Measurements from ENCODE around the gene PGF. TPM values are rescaled to one million over a fixed set of nuclear protein-coding genes. Genes with fewer than 3 reads are reported as not detected.

PGF gene
- total and polyA plus RNA-seq, 2 of the 13 experiments (the other 11 are each of a cell fraction or from before 2014, with no cell fraction given) = 10.7 to 27.5 TPM

- TF ChIP-seq CAMTA2 (CRISPR knock-in tag; IDR thresholded peaks at IDR 0.05; ENCODE audit: borderline replicate concordance) = no peak
- TF ChIP-seq ZFYVE20 (CRISPR knock-in tag; IDR thresholded peaks at IDR 0.05; ENCODE audit: borderline replicate concordance, low read depth) = no peak
- no peak for TF ChIP-seq CBX5 (CRISPR knock-in tag; IDR thresholded peaks at IDR 0.05; ENCODE audit: borderline replicate concordance)
- no peak for TF ChIP-seq GTF2F1 (IDR thresholded peaks at IDR 0.05; ENCODE audit: low read length)
- TF ChIP-seq PCBP2 (optimal IDR thresholded peaks at IDR 0.05; ENCODE audit: low read depth, low read length, poor library complexity, severe bottlenecking) = no peak
- no peak for TF ChIP-seq ZNF780A (CRISPR knock-in tag; IDR thresholded peaks at IDR 0.05)
Observed at GRCh38 chr14:74952180-74952665, 3.2 kb downstream of the PGF start (continued).

GRCh38 chr14:74951443-74952179 is 3.8 kb downstream of the PGF start:
- H3K4me2 ChIP-seq (ENCODE audit: low read depth, low read length) = peak overlapping the region; percentile 92
- H3K79me2 ChIP-seq (ENCODE audit: insufficient read depth, low read length) = peaks cover 15% of the 10 kb centered on the region
- no peaks in the 10 kb centered on the region for H4K20me1 ChIP-seq (ENCODE audit: insufficient read depth, low read length)
- H3K4me3 ChIP-seq (replicated peaks in 1 of 3; ENCODE audit: insufficient read depth in 1 of 3, low read depth in 2 of 3, low read length in 3 of 3) = peak overlapping the region; percentile 42 to 70 (median 53)
- H3K36me3 ChIP-seq (replicated peaks in 1 of 2; ENCODE audit: control insufficient read depth in 1 of 2, insufficient read depth in 2 of 2, low read length in 2 of 2) = peaks cover 5 to 21% of the 10 kb centered on the region in 2 experiments; a peak in 4 of 5 replicates
- BruUV-seq (replicated peaks) = TSS peak; percentile 95
- H3K9me3 ChIP-seq (ENCODE audit: low read length) = no peaks in the 10 kb centered on the region
- ChIA-PET CTCF (ENCODE audit: low intra/inter-chr PET ratio, low total read pairs) (no interaction called here), POLR2A (interaction anchor here (0.7 to 2.6 kb wide), 23 partner anchors 8 to 119 kb away, joined by 3 to 16 read pairs (median 4); partner anchors contain the start of genes ACYP1, DLST, EIF2B2 and RPS6KL1)
- H3K4me1 ChIP-seq (ENCODE audit: insufficient read depth, low read length) = peaks cover 57% of the 10 kb centered on the region
- peak overlapping the region; percentile 97 for H3K27ac ChIP-seq (ENCODE audit: extremely low read length, insufficient read depth, low read length)
- H2AFZ ChIP-seq (ENCODE audit: low read length) = no peak overlapping the region
- in situ Hi-C loops (cut with HindIII; ENCODE audit: extremely low pct_ligation_motif_present, low pct_unique_long_range_greater_than_20kb) (loop anchor here (5.0 kb wide), 1 partner anchor 51 kb away; the partner anchor contains the start of gene EIF2B2), intact Hi-C loops (cut with micrococcal nuclease; ENCODE audit: unreplicated experiment) (no loop called here)
- no peak for FAIRE-seq
- no peak for DNase-seq (ENCODE audit: low spot score)
- WGBS (ENCODE audit: low lambda C conversion rate) = 13% methylated on average over 8 of the region's 15 CpGs
- H3K27me3 ChIP-seq (ENCODE audit: control insufficient read depth in 1 of 2, insufficient read depth in 2 of 2, low read length in 2 of 2) = no peaks in the 10 kb centered on the region
- H3K9ac ChIP-seq (ENCODE audit: insufficient read depth, low read depth, low read length) = peak overlapping the region; percentile 78
- peak; percentile 34 for ATAC-seq
- 0 out of 2 replicates have a peak, but pooled peaks have one; percentile 32 for TF ChIP-seq SMYD3 (CRISPR knock-in tag; IDR thresholded peaks at IDR 0.05)
- no peak for TF ChIP-seq HMGXB4 (CRISPR knock-in tag; IDR thresholded peaks at IDR 0.05; ENCODE audit: borderline replicate concordance in 1 of 2, low read depth in 1 of 2)
- TF ChIP-seq BRCA1 (CRISPR knock-in tag; IDR thresholded peaks at IDR 0.05) = no peak
- no peak for TF ChIP-seq ZNF781 (CRISPR knock-in tag; IDR thresholded peaks at IDR 0.05; ENCODE audit: borderline replicate concordance, not compliant biosample characterization)
- TF ChIP-seq ZNF678 (CRISPR knock-in tag; IDR thresholded peaks at IDR 0.05) = no peak
- TF ChIP-seq ZBTB10 (CRISPR knock-in tag; IDR thresholded peaks at IDR 0.05; ENCODE audit: borderline replicate concordance) = no peak
- no peak for TF ChIP-seq ZBTB43 (CRISPR knock-in tag; conservative IDR thresholded peaks at IDR 0.05)
- 0 out of 2 replicates have a peak, but pooled peaks have one; percentile 4 for TF ChIP-seq MIXL1 (CRISPR knock-in tag; IDR thresholded peaks at IDR 0.05)
- peak; percentile 68; the same call in 1 of the 2 replicates for TF ChIP-seq ATF7-NPFF (CRISPR knock-in tag; IDR thresholded peaks at IDR 0.05; ENCODE audit: low read depth)
- TF ChIP-seq AGO2 (optimal IDR thresholded peaks at IDR 0.05; ENCODE audit: low read depth, low read length) = peak; percentile 83
